ENCODE measurements around the gene MYH10. TPM values are rescaled to one million over a fixed set of nuclear protein-coding genes. Genes with fewer than 3 reads are reported as not detected.

The MYH10 gene
- total and polyA plus RNA-seq, 9 of the 15 experiments (the other 6 are each of a cell fraction or from before 2014, with no cell fraction given), result 16.3 to 95.3 (median 39.7) TPM

GRCh38 chr17:8481703-8482102, 148.8 kb downstream of the MYH10 start:
- no peak overlapping the region for H3K27ac ChIP-seq (ENCODE audit: extremely low read depth, low read depth, low read length)
- H3K9ac ChIP-seq (ENCODE audit: insufficient read depth in 1 of 2, low read depth in 2 of 2, low read length in 2 of 2), result no peak overlapping the region
- ChIA-PET POLR2A (interaction anchor here (0.7 kb wide), 3 partner anchors 12 to 100 kb away, joined by 3 read pairs; no protein-coding TSS in a partner anchor), CTCF (ENCODE audit: low intra/inter-chr PET ratio) (no interaction called here)
- H3K9me3 ChIP-seq (replicated peaks; ENCODE audit: control insufficient read depth, insufficient read depth, low read depth, low read length), result peaks cover 9% of the 10 kb centered on the region
- no peak overlapping the region for H3K4me3 ChIP-seq
- no peak for ATAC-seq
- in situ Hi-C loops (cut with MboI), result no loop called here
- no peaks in the 10 kb centered on the region for H3K4me1 ChIP-seq (replicated peaks in 1 of 2; ENCODE audit: control insufficient read depth in 2 of 2, insufficient read depth in 2 of 2, low read length in 2 of 2)
- H2AFZ ChIP-seq (ENCODE audit: low read depth, low read length), result no peak overlapping the region
- 100% methylated on average over 4 of the region's 5 CpGs for WGBS (ENCODE audit: insufficient coverage, low coverage, missing lambda C conversion rate)
- H3K9me1 ChIP-seq (ENCODE audit: control insufficient read depth, insufficient read depth, low read length), result no peaks in the 10 kb centered on the region
- BruUV-seq (replicated peaks), result no TSS peak
- FAIRE-seq, result no peak
- H3K4me2 ChIP-seq (ENCODE audit: insufficient read depth, low read length), result no peak overlapping the region
- no peaks in the 10 kb centered on the region for H3K79me2 ChIP-seq (ENCODE audit: control insufficient read depth, insufficient read depth, low read length)
- DNase-seq (ENCODE audit: extremely low read depth in 1 of 4, low spot score in 3 of 4), result no peak
- intact Hi-C loops (cut with micrococcal nuclease), result no loop called here
- no peaks in the 10 kb centered on the region for H4K20me1 ChIP-seq (replicated peaks; ENCODE audit: control insufficient read depth, insufficient read depth, low read length)
- no peaks in the 10 kb centered on the region for H3K27me3 ChIP-seq (ENCODE audit: control insufficient read depth in 2 of 2, insufficient read depth in 2 of 2, low read length in 2 of 2)
- peaks cover 96% of the 10 kb centered on the region for H3K36me3 ChIP-seq (ENCODE audit: control insufficient read depth, insufficient read depth, low read length)
- TF ChIP-seq TBP (optimal IDR thresholded peaks at IDR 0.05; ENCODE audit: low read depth, low read length) (no peak), MAZ (CRISPR knock-in tag; conservative IDR thresholded peaks at IDR 0.05 in 1 of 2, IDR thresholded peaks at IDR 0.05 in 1 of 2) (no peak), ZNF239 (CRISPR knock-in tag; IDR thresholded peaks at IDR 0.05) (no peak), ZNF668 (CRISPR knock-in tag; IDR thresholded peaks at IDR 0.05) (no peak), HDGF (IDR thresholded peaks at IDR 0.05) (no peak), AFF4 (CRISPR knock-in tag; IDR thresholded peaks at IDR 0.05) (no peak), SFPQ (IDR thresholded peaks at IDR 0.05; ENCODE audit: low read depth, low read length) (no peak), ADNP (tag; IDR thresholded peaks at IDR 0.05) (no peak), ZNF644 (tag; IDR thresholded peaks at IDR 0.05; ENCODE audit: low read depth) (no peak), RBM14 (IDR thresholded peaks at IDR 0.05; ENCODE audit: borderline replicate concordance, insufficient read depth, low read depth, low read length) (no peak), CBX2 (IDR thresholded peaks at IDR 0.05; ENCODE audit: insufficient read depth, low read length, poor library complexity, severe bottlenecking) (no peak), MAFF (IDR thresholded peaks at IDR 0.05; ENCODE audit: low read length) (no peak), BCLAF1 (IDR thresholded peaks at IDR 0.05; ENCODE audit: borderline replicate concordance in 1 of 2, control insufficient read depth in 1 of 2, low read depth in 2 of 2, low read length in 1 of 2) (no peak)

Data from K562 (cell line).